ENCODE data around the gene ISM1.

ISM1 gene

DNA sequence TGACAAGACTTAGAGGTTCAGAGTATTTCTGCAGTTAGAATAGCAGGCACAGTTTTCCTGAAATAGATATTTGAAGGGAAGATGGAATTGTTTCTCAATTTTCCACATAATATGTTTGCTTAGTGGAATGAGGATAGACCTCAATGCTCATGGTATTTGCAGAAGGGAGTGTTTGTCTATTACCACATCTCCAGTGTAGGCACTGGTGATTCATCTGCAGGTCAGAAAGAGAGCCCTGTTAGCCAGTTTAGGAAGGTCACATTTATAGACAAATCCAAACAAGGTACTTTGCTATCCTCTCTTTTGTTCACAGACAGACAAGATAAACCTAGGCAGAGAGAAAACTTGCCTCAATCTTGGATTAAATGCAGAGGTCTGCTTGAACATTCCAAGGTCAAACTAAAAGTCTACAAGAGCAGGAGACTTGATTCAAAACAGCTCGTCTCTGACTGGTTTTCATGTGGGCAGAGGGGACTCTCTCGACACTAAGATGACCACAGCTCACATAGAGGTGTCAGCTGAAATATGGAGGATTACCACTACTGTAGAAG lies 22.8 kb downstream of the ISM1 start:
- Histone ChIP-seq H3K27ac (ENCODE audit: low read length) (no peak overlapping the region), H3K4me1 (ENCODE audit: control insufficient read depth in 1 of 2, insufficient read depth in 2 of 2, low read length in 2 of 2) (no peaks in the 10 kb centered on the region), H3K27me3 (ENCODE audit: low read depth, low read length) (no peaks in the 10 kb centered on the region), H3K36me3 (ENCODE audit: control insufficient read depth in 1 of 2, insufficient read depth in 2 of 2, low read length in 2 of 2) (no peaks in the 10 kb centered on the region), H3K4me3 (ENCODE audit: low read depth in 1 of 2, low read length in 2 of 2) (no peak overlapping the region), H3K9me3 (ENCODE audit: control insufficient read depth in 1 of 2, low read length in 2 of 2) (no peaks in the 10 kb centered on the region)

DNA sequence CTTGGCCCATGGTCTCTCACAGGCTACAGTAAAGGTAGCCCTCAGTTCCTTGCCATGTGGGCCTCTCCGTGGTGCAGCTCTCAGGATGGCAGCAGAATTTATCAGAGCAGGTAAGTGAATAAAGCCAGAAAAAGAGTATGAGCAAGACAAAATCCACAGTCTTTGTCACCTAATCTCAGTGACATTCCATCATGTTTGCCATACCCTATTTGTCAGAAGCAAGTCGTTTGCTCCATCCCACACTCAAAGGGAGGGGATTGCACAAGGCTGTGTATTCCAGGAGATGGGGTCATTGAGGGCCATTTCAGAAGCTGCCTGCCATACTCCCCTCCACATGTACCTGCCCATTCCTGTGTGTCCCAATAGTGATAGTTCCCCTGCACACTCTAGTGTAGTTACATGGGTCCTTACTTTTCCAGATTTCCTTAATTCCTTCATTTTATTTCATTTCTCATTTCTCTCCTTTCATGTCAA lies 24.2 kb downstream of the ISM1 start:
- Histone ChIP-seq H3K36me3 (ENCODE audit: control insufficient read depth in 1 of 2, insufficient read depth in 2 of 2, low read length in 2 of 2) (no peaks in the 10 kb centered on the region), H3K27me3 (ENCODE audit: low read depth, low read length) (no peaks in the 10 kb centered on the region), H3K4me1 (ENCODE audit: control insufficient read depth in 1 of 2, insufficient read depth in 2 of 2, low read length in 2 of 2) (no peaks in the 10 kb centered on the region), H3K27ac (ENCODE audit: low read length) (no peak overlapping the region), H3K4me3 (ENCODE audit: low read depth in 1 of 2, low read length in 2 of 2) (no peak overlapping the region), H3K9me3 (ENCODE audit: control insufficient read depth in 1 of 2, low read length in 2 of 2) (no peaks in the 10 kb centered on the region)

DNA sequence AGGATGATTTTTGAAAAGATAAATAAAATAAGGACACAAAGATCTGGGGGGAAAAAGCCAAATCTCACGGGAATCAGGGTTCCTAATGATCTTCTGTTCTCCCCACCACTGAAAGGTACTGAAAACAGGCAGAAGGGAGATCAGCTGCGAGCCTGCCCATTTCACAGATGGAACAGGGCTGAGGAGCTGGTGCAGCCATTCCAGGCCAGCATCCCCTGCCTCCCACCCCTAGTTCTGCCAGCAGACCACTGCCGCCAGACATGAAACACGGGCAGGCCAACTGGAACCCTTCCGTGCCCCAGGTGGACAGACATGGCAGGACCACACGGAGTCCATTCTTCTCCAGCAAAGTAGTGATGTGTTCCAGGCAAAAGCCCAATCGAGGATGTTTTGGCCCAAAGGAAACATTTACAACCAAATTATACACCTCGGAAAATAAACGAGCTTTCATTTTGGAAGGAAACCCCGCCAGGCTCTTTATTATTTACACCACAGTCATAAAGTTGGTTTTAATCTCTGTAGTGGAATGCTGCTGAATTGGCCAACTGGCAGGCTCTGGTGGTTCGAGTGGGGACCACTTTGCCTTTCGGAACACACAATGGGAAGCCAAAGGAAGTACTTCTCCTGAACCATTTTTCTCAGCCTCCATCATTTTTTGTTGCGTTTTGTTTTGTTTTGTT lies 28.2 kb downstream of the ISM1 start:
- Histone ChIP-seq H3K4me1 (ENCODE audit: control insufficient read depth in 1 of 2, insufficient read depth in 2 of 2, low read length in 2 of 2) (no peaks in the 10 kb centered on the region), H3K27ac (ENCODE audit: low read length) (no peak overlapping the region), H3K36me3 (ENCODE audit: control insufficient read depth in 1 of 2, insufficient read depth in 2 of 2, low read length in 2 of 2) (no peaks in the 10 kb centered on the region), H3K9me3 (ENCODE audit: control insufficient read depth in 1 of 2, low read length in 2 of 2) (no peaks in the 10 kb centered on the region), H3K27me3 (ENCODE audit: low read depth, low read length) (no peaks in the 10 kb centered on the region), H3K4me3 (ENCODE audit: low read depth in 1 of 2, low read length in 2 of 2) (no peak overlapping the region)

DNA sequence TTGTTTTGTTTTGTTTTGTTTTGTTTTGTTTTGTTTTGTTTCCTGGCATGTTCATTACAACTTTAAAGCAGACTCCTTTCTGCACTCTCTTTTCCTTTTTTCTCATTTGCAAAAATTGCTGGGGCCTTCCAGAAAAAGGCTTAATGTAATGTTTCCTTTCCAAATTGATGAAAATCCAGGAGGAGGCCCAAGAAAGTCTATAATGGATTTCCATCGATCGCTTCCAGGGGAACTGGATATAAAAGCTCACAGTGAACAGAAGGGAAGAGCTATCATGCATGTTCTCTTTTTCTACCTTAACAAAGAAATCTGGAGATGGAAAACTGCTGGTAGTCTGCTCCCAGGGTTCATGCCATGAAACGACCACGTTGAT lies 28.7 kb downstream of the ISM1 start:
- Histone ChIP-seq H3K27ac (ENCODE audit: low read length) (no peak overlapping the region), H3K4me3 (ENCODE audit: low read depth in 1 of 2, low read length in 2 of 2) (no peak overlapping the region), H3K4me1 (ENCODE audit: control insufficient read depth in 1 of 2, insufficient read depth in 2 of 2, low read length in 2 of 2) (no peaks in the 10 kb centered on the region), H3K36me3 (ENCODE audit: control insufficient read depth in 1 of 2, insufficient read depth in 2 of 2, low read length in 2 of 2) (no peaks in the 10 kb centered on the region), H3K9me3 (ENCODE audit: control insufficient read depth in 1 of 2, low read length in 2 of 2) (no peaks in the 10 kb centered on the region), H3K27me3 (ENCODE audit: low read depth, low read length) (no peaks in the 10 kb centered on the region)

DNA sequence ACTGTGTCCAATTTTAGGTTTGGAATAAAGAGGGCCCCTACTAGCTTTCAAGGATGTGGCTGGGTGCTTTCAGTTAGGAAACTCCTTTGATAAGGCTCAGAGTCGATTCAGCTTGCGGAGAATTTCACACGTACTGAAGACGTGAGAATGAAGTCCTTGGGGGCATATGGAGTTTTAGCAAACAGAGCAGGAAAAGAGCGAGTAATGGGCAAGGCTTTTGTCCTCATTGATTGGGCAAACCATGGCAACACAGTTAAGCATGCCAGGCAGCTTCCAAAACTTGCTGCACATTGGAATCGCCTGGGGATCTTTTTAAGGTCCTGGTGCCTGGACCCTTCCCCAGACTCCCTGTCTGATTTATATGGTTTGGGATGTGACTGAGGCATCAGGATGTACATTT lies 29.2 kb downstream of the ISM1 start:
- Histone ChIP-seq H3K4me1 (ENCODE audit: control insufficient read depth in 1 of 2, insufficient read depth in 2 of 2, low read length in 2 of 2) (no peaks in the 10 kb centered on the region), H3K36me3 (ENCODE audit: control insufficient read depth in 1 of 2, insufficient read depth in 2 of 2, low read length in 2 of 2) (no peaks in the 10 kb centered on the region), H3K27me3 (ENCODE audit: low read depth, low read length) (no peaks in the 10 kb centered on the region), H3K27ac (ENCODE audit: low read length) (no peak overlapping the region), H3K9me3 (ENCODE audit: control insufficient read depth in 1 of 2, low read length in 2 of 2) (no peaks in the 10 kb centered on the region), H3K4me3 (ENCODE audit: low read depth in 1 of 2, low read length in 2 of 2) (no peak overlapping the region)

DNA sequence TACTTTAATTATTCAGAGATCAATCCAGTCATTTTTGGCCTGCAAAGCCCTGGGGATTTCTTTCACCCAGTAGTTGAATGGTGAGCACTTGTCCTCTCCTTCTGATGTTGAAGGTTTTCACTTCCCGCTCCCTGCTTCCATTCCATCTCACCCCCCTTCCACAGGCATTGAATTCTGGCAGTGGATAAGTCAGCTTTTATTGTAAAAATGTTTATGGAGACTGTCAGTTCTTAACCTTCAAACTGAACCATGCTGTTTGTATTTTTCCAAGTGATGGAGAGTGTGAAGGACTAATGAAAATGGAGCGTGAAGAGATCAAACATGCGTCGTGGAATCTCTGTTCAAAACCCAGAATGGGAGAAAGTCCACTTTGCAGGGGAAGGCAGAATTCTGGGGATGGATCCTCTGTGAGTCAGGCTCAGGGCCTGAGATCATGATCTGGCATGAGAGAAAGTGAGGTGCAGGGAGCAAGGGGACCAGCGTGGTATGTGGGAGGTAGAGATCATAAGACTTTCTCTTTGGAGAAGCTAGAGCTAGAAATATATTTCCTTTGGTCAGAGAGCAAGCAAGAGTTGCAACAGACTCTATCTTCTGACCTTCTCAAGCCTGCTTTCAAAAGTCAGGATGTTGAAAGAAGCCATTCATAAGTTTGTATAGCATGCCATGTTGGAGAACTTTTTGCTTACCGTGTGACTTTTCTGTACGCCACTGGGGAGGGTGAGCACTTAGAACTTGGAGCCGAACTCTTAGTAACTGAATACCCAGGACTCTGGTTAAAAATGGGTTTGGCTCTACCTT lies 30.2 kb downstream of the ISM1 start:
- Histone ChIP-seq H3K4me3 (ENCODE audit: low read depth in 1 of 2, low read length in 2 of 2) (no peak overlapping the region), H3K27ac (ENCODE audit: low read length) (no peak overlapping the region), H3K36me3 (ENCODE audit: control insufficient read depth in 1 of 2, insufficient read depth in 2 of 2, low read length in 2 of 2) (no peaks in the 10 kb centered on the region)

DNA sequence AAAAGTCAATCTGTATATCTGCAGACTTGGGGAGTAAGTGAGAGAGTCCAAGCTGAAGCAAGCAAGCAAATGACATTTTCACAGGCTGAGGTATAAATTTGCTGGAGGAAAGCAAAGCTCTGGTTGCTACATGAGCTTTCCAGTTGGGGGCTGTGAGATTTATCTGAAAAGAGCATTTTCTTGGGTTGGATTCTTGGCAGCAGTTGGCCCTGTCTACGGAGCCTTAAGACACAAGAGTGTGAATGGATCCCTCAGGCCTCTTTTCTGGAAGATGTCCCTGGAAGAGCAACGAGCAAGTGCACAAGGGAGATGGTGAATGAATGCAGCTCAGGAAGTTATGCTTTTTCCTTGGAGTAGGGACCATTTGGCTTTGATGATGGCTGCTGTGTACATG lies 30.8 kb downstream of the ISM1 start:
- H3K27ac ChIP-seq (ENCODE audit: low read length), result no peak overlapping the region
- H3K36me3 ChIP-seq (ENCODE audit: control insufficient read depth in 1 of 2, insufficient read depth in 2 of 2, low read length in 2 of 2), result no peaks in the 10 kb centered on the region
- H3K27me3 ChIP-seq (ENCODE audit: low read depth, low read length), result no peaks in the 10 kb centered on the region
- H3K4me3 ChIP-seq (ENCODE audit: low read depth in 1 of 2, low read length in 2 of 2), result no peak overlapping the region
- no peaks in the 10 kb centered on the region for H3K9me3 ChIP-seq (ENCODE audit: control insufficient read depth in 1 of 2, low read length in 2 of 2)
- no peaks in the 10 kb centered on the region for H3K4me1 ChIP-seq (ENCODE audit: control insufficient read depth in 1 of 2, insufficient read depth in 2 of 2, low read length in 2 of 2)

More for the DNA sequence above, 30.2 kb downstream of the ISM1 start:
- no peaks in the 10 kb centered on the region for H3K27me3 ChIP-seq (ENCODE audit: low read depth, low read length)
- no peaks in the 10 kb centered on the region for H3K9me3 ChIP-seq (ENCODE audit: control insufficient read depth in 1 of 2, low read length in 2 of 2)
- H3K4me1 ChIP-seq (ENCODE audit: control insufficient read depth in 1 of 2, insufficient read depth in 2 of 2, low read length in 2 of 2), result no peaks in the 10 kb centered on the region

DNA sequence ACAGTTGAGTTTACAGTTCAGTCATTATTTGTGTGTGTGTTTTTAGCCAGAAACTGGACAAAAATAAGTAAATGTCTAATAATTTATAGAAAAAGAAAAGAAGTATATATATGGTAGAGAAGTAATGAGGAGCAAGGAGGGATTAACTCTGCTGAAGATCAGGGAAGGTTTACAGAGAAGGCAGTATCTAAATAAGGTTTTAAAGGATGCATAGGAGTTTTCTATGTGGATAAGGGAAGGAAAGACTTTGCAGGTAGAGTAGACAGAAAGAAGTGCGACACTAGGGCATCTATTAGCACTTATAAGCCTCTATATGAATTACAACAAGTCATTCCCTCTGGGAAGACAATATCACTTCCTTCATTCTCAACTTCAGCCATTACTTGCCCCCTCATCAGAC lies 34.3 kb downstream of the ISM1 start:
- H3K4me3 ChIP-seq (ENCODE audit: low read depth in 1 of 2, low read length in 2 of 2), result no peak overlapping the region
- H3K4me1 ChIP-seq (ENCODE audit: control insufficient read depth in 1 of 2, insufficient read depth in 2 of 2, low read length in 2 of 2), result no peaks in the 10 kb centered on the region
- H3K36me3 ChIP-seq (ENCODE audit: control insufficient read depth in 1 of 2, insufficient read depth in 2 of 2, low read length in 2 of 2), result no peaks in the 10 kb centered on the region
- no peaks in the 10 kb centered on the region for H3K9me3 ChIP-seq (ENCODE audit: control insufficient read depth in 1 of 2, low read length in 2 of 2)
- no peak overlapping the region for H3K27ac ChIP-seq (ENCODE audit: low read length)
- H3K27me3 ChIP-seq (ENCODE audit: low read depth, low read length), result no peaks in the 10 kb centered on the region

DNA sequence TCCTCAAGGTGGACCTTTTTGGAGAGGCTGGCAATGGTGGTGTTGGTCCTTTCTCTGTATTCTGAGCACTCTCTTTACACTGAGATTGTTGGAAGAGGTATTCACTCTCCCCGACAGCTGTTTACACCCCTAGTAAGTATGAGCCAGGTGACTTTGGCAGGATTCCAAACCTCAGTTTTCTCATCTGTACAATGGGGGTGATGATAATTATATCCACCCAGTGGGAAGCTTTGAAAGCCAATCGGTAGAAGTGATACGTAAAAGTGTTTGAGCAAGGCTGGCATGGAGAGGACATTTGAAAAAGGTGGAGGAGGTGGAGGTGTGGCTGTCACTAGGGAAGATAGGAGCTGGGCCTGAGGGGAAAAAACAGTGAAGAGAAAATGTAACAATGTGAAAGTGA lies 35.5 kb downstream of the ISM1 start:
- no peak overlapping the region for H3K4me3 ChIP-seq (ENCODE audit: low read depth in 1 of 2, low read length in 2 of 2)
- H3K9me3 ChIP-seq (ENCODE audit: control insufficient read depth in 1 of 2, low read length in 2 of 2), result no peaks in the 10 kb centered on the region
- H3K27me3 ChIP-seq (ENCODE audit: low read depth, low read length), result no peaks in the 10 kb centered on the region
- no peaks in the 10 kb centered on the region for H3K4me1 ChIP-seq (ENCODE audit: control insufficient read depth in 1 of 2, insufficient read depth in 2 of 2, low read length in 2 of 2)
- no peak overlapping the region for H3K27ac ChIP-seq (ENCODE audit: low read length)
- H3K36me3 ChIP-seq (ENCODE audit: control insufficient read depth in 1 of 2, insufficient read depth in 2 of 2, low read length in 2 of 2), result no peaks in the 10 kb centered on the region

DNA sequence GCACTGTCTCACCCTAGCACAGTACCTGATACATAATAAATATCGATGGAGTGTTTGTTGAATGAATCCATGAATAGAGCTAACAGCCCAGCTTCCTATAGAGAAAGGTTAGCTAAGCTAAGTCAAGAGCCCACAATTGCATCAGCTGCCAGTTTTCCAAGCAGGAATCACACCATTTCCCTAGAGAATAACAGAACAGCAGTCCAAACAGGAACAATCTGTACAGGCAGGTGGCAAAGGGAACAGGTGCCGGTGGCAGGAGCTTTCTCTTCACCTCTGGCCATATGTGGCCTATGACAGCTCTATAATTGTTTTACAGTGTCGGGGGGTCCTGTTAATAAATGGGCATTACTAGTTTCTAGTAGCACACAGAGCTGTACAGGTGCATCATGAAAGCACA lies 38.8 kb downstream of the ISM1 start:
- Histone ChIP-seq H3K4me1 (ENCODE audit: control insufficient read depth in 1 of 2, insufficient read depth in 2 of 2, low read length in 2 of 2) (no peaks in the 10 kb centered on the region), H3K9me3 (ENCODE audit: control insufficient read depth in 1 of 2, low read length in 2 of 2) (no peaks in the 10 kb centered on the region), H3K4me3 (ENCODE audit: low read depth in 1 of 2, low read length in 2 of 2) (no peak overlapping the region), H3K27me3 (ENCODE audit: low read depth, low read length) (no peaks in the 10 kb centered on the region), H3K36me3 (ENCODE audit: control insufficient read depth in 1 of 2, insufficient read depth in 2 of 2, low read length in 2 of 2) (no peaks in the 10 kb centered on the region), H3K27ac (ENCODE audit: low read length) (no peak overlapping the region)

DNA sequence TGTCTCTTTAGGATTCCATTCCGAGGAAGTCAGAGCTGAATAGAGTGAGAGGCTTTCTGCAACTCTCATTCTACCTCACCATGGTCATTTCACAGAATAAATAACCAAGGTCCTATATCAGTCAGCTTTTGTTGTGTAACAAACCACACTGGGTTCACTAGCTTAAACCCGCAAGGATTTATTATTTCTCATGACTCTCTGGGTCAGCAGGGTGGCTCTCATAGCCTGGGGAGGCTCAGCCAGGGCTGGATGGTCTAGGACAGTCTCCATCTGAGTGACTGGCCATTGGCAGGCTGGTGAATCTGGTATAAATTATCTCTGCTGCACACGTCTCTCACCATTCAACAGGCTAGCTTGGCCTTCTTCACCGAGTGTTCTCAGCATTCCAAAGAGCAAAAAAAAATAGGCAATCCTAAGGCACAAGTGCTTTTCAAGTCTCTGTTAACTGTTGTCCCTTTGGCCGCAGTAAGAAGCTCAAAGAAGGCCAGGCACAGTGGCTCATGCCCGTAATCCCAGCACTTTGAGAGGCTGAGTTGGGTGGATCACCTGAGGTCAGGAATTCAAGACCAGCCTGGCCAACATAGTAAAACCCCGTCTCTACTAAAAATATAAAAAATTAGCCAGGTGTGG lies 39.7 kb downstream of the ISM1 start:
- Histone ChIP-seq H3K36me3 (ENCODE audit: control insufficient read depth in 1 of 2, insufficient read depth in 2 of 2, low read length in 2 of 2) (no peaks in the 10 kb centered on the region), H3K4me1 (ENCODE audit: control insufficient read depth in 1 of 2, insufficient read depth in 2 of 2, low read length in 2 of 2) (no peaks in the 10 kb centered on the region), H3K9me3 (ENCODE audit: control insufficient read depth in 1 of 2, low read length in 2 of 2) (no peaks in the 10 kb centered on the region)

More for the DNA sequence above, 39.7 kb downstream of the ISM1 start:
- Histone ChIP-seq H3K27ac (ENCODE audit: low read length) (no peak overlapping the region), H3K4me3 (ENCODE audit: low read depth in 1 of 2, low read length in 2 of 2) (no peak overlapping the region), H3K27me3 (ENCODE audit: low read depth, low read length) (no peaks in the 10 kb centered on the region)
